ENCODE measurements around the gene C15orf39.
"Not testable (repeated sequence)": the region's sequence is repeated elsewhere in the genome, so short reads cannot be mapped to it uniquely, and the experiment has no call there.

Gene C15orf39

DNA sequence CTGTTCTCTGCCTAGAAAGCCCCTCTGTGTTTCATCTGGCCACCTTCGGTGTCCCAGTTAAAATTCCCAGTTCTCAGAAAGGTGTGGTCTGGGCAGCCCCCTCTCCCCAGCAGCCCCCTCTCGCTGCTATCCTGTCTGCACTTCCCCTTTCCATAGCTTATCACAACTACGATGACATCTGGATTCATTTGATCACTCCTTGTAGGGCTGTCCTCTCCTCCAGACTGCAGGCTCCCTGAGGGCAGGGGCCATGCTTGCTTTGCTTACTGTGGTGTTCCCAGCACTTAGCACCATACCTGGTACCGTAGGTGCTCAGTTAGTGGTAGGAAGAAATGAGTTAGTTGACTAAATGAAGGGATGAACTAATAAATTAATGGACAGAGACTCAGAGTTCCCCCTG lies 30.2 kb downstream of the C15orf39 start:
- no peak for DNase-seq (ENCODE audit: low spot score)

DNA sequence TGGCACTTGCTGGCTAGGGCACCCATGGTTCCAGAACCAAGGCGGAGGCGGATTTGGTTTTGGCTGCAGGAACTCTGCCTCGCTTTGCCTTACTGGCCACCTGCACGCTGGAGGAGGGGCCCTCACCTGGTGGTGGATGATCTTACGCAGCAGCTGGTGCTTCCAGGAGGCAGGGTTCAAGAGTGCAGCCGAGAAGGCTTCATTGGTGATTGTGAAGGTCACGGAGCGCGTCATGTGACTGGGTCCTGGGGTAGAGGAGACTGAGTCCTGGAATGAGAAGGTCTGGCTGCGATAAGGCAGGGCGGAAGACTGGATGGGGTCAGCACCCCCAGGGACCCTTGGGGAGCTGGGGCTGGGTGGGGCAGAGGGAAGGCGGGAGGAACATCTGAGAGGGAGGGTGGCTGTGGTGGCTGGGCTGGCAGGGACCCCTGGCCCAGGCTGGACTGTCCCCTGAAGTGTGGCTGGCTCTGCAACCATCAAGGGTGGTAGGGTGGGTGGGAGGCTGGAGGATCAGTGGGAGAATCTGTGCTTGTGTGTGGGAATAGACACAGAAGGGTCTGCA lies 30.7 kb downstream of the C15orf39 start:
- DNase-seq (ENCODE audit: low spot score) = no peak

- DNase-seq (ENCODE audit: low spot score) = no peak
Measured at GRCh38 chr15:75232826-75233503, 31.3 kb downstream of the C15orf39 start.

GRCh38 chr15:75233504-75234190 lies 32.0 kb downstream of the C15orf39 start:
- no peak for DNase-seq (ENCODE audit: low spot score)

GRCh38 chr15:75234191-75234810 lies 32.6 kb downstream of the C15orf39 start:
- no peak for DNase-seq (ENCODE audit: low spot score)

GRCh38 chr15:75235051-75235673 lies 33.5 kb downstream of the C15orf39 start:
- no peak for DNase-seq (ENCODE audit: low spot score)

- DNase-seq (ENCODE audit: low spot score) = no peak
Measured at GRCh38 chr15:75235760-75236729, 34.4 kb downstream of the C15orf39 start.

DNA sequence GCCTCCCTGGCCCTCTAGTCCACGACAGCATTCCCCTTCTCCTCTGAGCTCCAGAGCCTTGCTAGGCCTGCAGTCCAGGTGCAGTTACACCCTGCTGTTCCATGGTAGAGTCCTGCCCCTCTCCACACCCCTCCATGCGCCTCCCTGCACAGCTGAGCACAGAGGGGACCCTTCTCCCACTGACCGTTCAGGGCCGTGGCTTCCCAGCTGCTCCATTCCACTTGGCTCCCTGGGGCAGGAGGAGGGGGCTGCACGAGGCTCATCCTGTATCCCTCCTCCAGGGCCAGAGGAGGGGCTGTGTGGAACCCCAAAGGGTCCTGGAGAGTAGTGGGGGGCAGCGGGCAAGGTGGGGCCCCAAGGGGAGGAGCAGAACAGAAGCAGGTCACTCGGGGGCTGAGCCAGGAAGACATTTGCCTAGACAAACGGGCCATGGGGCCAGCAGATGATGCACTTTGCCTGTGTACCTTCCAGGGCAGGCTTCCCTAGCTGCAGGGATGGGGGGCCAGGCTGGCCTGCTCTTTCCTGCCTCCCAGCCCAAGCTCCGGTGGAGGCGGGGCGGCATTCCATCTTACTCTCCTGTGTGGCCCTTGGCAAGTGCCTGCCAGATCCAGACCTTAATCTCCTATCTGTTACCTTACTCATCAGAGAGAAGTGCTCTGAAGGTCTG lies 35.8 kb downstream of the C15orf39 start:
- no peak for DNase-seq (ENCODE audit: low spot score)

DNA sequence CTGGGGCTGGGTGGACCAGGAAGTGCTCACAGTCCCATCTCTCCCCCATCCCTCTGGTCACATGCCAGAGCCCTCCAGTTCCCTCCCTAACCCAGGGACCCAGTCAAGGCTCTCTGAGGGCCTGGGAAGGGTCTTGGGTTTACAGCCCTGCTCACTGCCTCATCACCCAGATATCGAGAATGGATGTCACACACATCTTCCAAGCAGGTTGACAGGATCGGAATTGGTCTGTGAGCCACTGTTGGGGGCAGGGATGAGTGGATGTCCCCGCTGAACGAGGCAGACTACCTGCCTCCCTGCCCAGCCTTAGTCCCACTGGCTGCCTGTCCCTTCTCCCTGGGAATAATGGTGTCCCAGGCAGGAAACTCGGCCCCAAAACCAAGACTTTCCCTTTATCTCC lies 36.5 kb downstream of the C15orf39 start:
- no peak for DNase-seq (ENCODE audit: low spot score)

GRCh38 chr15:75245741-75246140 lies 44.1 kb downstream of the C15orf39 start:
- not testable (repeated sequence) for DNase-seq (ENCODE audit: low spot score)

DNA sequence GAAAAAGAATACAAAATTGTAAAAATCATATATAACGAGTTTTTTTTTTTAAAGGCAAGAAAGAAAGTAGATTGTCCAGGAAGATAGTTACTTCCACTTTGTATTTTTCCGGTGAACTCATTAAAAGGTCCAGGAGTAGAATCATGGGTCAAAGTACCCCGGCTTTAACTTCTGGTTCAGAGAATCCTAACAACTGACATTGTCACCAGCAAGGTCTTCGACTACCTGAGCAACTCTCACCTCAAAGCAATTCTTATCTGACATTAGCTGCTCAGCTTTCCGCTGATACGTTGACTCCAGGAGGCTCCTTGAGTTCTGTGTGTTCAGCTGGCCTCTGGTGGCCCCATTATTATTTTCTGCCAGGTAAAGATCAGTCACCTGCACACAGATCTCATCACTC lies 47.3 kb downstream of the C15orf39 start:
- not testable (repeated sequence) for DNase-seq (ENCODE audit: low spot score)

DNA sequence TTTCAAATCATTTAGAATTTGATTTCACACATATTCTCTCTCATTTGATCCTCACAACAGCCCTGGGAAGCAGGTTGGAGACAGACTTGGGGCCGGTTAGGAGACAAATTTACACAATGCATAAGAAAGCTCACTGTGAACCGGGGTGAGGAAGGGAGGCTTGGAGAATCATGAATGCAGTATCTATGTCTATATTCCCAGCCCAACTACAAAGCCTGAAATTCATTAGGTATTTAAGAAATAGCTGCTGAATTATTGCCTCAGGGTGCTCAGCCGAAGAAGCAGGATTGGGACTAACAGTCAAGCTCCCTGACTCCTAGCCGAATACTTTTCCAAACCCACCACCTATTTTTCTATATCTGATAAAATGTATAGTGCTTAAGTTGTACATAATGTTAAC lies 48.0 kb downstream of the C15orf39 start:
- no peak for DNase-seq (ENCODE audit: low spot score)

DNA sequence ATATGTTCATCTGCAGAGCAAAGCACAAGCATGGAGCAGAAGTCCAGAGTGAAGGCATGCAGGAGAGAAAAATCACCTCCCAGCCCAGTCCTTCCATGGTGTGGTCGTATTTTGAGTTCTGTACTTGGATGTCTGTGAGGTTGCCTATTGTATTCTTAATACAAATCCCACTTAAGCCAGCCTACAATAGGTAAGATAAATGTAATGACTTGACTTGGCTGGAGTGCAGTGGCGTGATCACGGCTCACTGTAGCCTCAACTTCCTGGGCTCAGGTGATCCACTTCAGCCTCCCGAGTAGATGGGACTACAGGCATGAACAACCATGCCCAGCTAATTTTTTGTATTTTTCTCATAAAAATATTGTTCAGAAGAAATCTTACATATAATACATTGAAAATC lies 49.7 kb downstream of the C15orf39 start:
- not testable (repeated sequence) for DNase-seq (ENCODE audit: low spot score)

GRCh38 chr15:75252285-75252684 lies 50.6 kb downstream of the C15orf39 start:
- not testable (repeated sequence) for DNase-seq (ENCODE audit: low spot score)

DNA sequence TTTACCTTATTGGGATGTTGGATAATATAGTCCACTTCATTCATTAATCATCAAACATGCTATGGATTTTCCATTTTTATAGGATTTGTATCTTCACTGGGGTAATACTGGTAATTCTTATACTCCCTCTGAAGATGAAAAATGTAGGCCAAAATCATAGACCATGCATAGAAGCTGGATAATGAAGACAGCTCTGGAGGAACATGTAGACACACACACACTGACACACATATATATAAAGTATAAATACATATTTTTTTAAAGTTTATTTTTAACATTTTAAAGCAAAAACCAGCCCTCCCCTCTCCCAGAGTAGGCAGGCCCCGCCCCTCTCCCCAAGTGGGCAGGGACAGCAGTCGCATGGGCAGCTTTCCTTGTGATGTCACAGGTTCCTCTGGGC lies 56.4 kb downstream of the C15orf39 start, which contains the start of gene GOLGA6C:
TSS of gene GOLGA6C (plus strand) at position 301 of the 400 bp plus-strand sequence. CDS start 265 bp downstream, outside the sequence.
- DNase-seq (ENCODE audit: low spot score) = not testable (repeated sequence)

GRCh38 chr15:75258620-75259343 lies 57.1 kb downstream of the C15orf39 start:
- DNase-seq (ENCODE audit: low spot score) = not testable (repeated sequence)

- not testable (repeated sequence) for DNase-seq (ENCODE audit: low spot score)
Measured at GRCh38 chr15:75259873-75260272, 58.2 kb downstream of the C15orf39 start.
